Measurements from ENCODE around the gene ARID5A.

- peak; percentile 43 for TF ChIP-seq CTCF (conservative IDR thresholded peaks at IDR 0.05; ENCODE audit: low read length)
- no peak for TF ChIP-seq EZH2phosphoT487 (IDR thresholded peaks at IDR 0.05; ENCODE audit: borderline replicate concordance)
Measured at GRCh38 chr2:96527286-96528005, 9.1 kb upstream of the ARID5A start.
